Activated CD4-positive, alpha-beta T cell treated with anti-CD3 and anti-CD28 coated beads, Interleukin-2, Interleukin-4, amounts not matched to agents 100 ng/mL and 50 ng/mL, durations not matched to agents 16 hours and 8 hours (primary cell): ENCODE data around the gene TBL1X.
A peak's percentile ranks its signal among the peaks of the same experiment; 100 is the strongest.
"Not testable (repeated sequence)": the region's sequence is repeated elsewhere in the genome, so short reads cannot be mapped to it uniquely, and the experiment has no call there.

Source experiments
- DNase-seq: peaks from one replicate; pipeline ENCODE4 v3.0.0-alpha.2; 2020; ENCODE audit warnings: low spot score

The TBL1X gene

GRCh38 chrX:9765072-9765736 is 300.3 kb downstream of the TBL1X start:
- no peak for DNase-seq

DNA sequence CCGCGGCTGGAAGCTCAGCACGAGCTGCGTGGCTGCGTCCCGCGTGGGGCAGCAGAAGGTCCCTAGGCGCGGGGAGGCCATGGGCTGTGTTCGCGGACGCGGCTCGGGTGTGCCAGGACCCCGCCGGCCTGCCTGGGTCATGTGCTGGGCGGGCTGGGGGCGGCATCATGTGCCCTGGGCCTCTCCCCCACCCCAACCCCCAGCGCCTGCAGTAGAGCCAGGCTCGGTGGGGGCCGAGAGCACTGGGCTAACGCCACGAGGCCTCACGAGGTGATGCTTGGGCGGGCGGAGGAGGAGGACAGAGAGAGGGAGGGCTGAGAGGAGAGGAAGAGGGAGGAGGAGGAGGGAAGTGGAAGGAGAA is 300.9 kb downstream of the TBL1X start, which contains the start of gene GPR143:
Gene GPR143 (minus strand): TSS at position 111 of the 361 bp plus-strand sequence. CDS start 30 bp downstream, at position 81.
- DNase-seq, result no peak

GRCh38 chrX:9767375-9767774 is 302.5 kb downstream of the TBL1X start:
- DNase-seq, result no peak

GRCh38 chrX:9768321-9768839 is 303.5 kb downstream of the TBL1X start:
- DNase-seq, result not testable (repeated sequence)

DNA sequence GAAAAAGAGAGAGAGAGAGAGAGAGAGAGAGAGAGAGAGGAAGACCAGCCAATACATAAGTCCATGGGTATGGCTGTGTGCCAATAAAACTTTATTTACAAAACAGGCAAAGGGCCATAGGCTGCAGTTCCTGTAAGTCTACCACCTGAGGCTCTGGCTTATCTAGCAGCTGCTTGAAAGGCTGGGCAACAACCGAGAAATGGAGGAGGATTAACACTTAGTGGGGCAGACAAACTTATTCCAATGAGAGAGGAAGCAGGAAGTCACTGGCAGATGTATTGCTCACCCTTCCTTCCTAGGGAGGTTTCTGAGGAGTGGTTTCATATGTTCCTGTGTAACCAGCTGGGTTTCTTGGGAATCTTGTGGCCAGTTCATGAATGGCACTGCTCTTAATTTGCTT is 305.5 kb downstream of the TBL1X start:
- no peak for DNase-seq

- no peak for DNase-seq
These were observed 308.1 kb downstream of the TBL1X start for GRCh38 chrX:9772943-9773342.

- peak; percentile 15 for DNase-seq
These were observed 311.1 kb downstream of the TBL1X start for GRCh38 chrX:9775930-9776329.

DNA sequence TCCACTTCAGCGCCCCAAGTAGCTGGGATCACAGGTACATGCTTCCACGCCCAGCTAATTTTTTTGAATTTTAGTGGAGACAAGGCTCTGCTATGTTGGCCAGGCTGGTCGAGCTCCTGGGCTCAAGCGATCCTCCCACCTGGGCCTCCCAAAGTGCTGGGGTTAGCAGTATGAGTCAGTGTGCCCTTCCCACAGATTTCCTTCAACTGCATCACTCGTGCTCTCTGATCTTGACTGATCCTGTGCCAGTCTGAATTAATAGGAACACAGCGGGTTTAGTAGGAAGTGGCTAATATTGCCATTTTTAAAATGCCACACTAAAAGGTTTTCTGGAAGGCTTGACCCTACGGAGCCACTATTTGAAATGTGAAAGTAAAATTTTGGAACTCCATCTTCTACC is 317.1 kb downstream of the TBL1X start:
- DNase-seq, result no peak

- DNase-seq, result no peak
These were observed 319.5 kb downstream of the TBL1X start for GRCh38 chrX:9784332-9784731.

- no peak for DNase-seq
These were observed 320.5 kb downstream of the TBL1X start for GRCh38 chrX:9785254-9785943.

GRCh38 chrX:9785944-9786797 is 321.3 kb downstream of the TBL1X start, which contains the start of gene SHROOM2:
Gene SHROOM2, plus strand, starts transcription at chrX:9786429. Its CDS starts 117 bp downstream, at chrX:9786546.
- DNase-seq, result no peak

GRCh38 chrX:9786798-9787635 is 322.2 kb downstream of the TBL1X start:
- no peak for DNase-seq

DNA sequence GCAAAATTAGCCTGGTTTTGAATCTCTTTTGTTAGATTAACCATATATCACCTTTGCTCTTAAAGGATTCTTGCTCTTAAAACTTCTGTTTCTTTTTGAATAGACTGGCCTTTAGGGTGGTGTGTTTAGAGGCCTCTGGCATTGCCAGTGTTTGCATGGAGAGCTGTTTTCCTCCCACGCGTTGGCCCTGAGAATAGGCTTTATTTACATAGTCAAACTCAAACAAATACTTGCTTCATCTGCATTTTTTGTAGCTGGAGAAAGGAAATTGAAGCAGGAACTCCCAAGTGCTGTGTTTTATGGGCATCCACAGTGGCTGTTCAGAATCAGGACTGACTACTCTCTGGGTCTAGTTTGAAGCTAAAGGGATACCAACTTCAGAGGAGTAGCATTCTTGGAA is 324.1 kb downstream of the TBL1X start:
- no peak for DNase-seq

GRCh38 chrX:9789555-9789954 is 324.7 kb downstream of the TBL1X start:
- DNase-seq, result no peak
